ENCODE measurements around the gene WARS2. TPM values are rescaled to one million over a fixed set of nuclear protein-coding genes. Genes with fewer than 3 reads are reported as not detected.

The WARS2 gene
- total RNA-seq, 1 donor = 19.9 TPM

GRCh38 chr1:119002028-119002686 lies 138.3 kb downstream of the WARS2 start:
- peak in 1 of 3 donors; percentile 53 for DNase-seq (ENCODE audit: low read depth in 2 of 3, low spot score in 2 of 3)

GRCh38 chr1:119001181-119002027 lies 139.0 kb downstream of the WARS2 start:
- no peak for DNase-seq (ENCODE audit: low read depth in 2 of 3, low spot score in 2 of 3)

- DNase-seq (ENCODE audit: low read depth in 2 of 3, low spot score in 2 of 3) = no peak
Observed at GRCh38 chr1:119000371-119001180, 139.9 kb downstream of the WARS2 start.

GRCh38 chr1:118999348-119000071 lies 140.9 kb downstream of the WARS2 start:
- DNase-seq (ENCODE audit: low read depth in 2 of 3, low spot score in 2 of 3) = no peak

GRCh38 chr1:118998171-118998570 lies 142.3 kb downstream of the WARS2 start:
- DNase-seq (ENCODE audit: low read depth in 2 of 3, low spot score in 2 of 3) = no peak

- no peak for DNase-seq (ENCODE audit: low read depth in 2 of 3, low spot score in 2 of 3)
Observed at GRCh38 chr1:118997225-118997624, 143.2 kb downstream of the WARS2 start.

GRCh38 chr1:118995312-118996016 lies 145.0 kb downstream of the WARS2 start:
- no peak for DNase-seq (ENCODE audit: low read depth in 2 of 3, low spot score in 2 of 3)

- peak in 1 of 3 donors; percentile 48 for DNase-seq (ENCODE audit: low read depth in 2 of 3, low spot score in 2 of 3)
Observed at GRCh38 chr1:118993700-118994026, 146.8 kb downstream of the WARS2 start.

- no peak for DNase-seq (ENCODE audit: low read depth in 2 of 3, low spot score in 2 of 3)
Observed at GRCh38 chr1:118992868-118993699, 147.4 kb downstream of the WARS2 start.

GRCh38 chr1:118992237-118992825 lies 148.1 kb downstream of the WARS2 start:
- no peak for DNase-seq (ENCODE audit: low read depth in 2 of 3, low spot score in 2 of 3)

- no peak for DNase-seq (ENCODE audit: low read depth in 2 of 3, low spot score in 2 of 3)
Observed at GRCh38 chr1:118991448-118991847, 149.0 kb downstream of the WARS2 start.

GRCh38 chr1:118990513-118991152 lies 149.8 kb downstream of the WARS2 start:
- DNase-seq (ENCODE audit: low read depth in 2 of 3, low spot score in 2 of 3) = no peak

- DNase-seq (ENCODE audit: low read depth in 2 of 3, low spot score in 2 of 3) = peak in 1 of 3 donors; percentile 61
Observed at GRCh38 chr1:118989878-118990378, 150.5 kb downstream of the WARS2 start.

GRCh38 chr1:118989006-118989815 lies 151.2 kb downstream of the WARS2 start:
- DNase-seq (ENCODE audit: low read depth in 2 of 3, low spot score in 2 of 3) = no peak

GRCh38 chr1:118988186-118989005 lies 152.1 kb downstream of the WARS2 start, which contains the start of gene TBX15:
Gene TBX15, minus strand, starts transcription at chr1:118988343. Its CDS starts 548 bp downstream, at chr1:118987795.
- DNase-seq (ENCODE audit: low read depth in 2 of 3, low spot score in 2 of 3) = no peak

- peak in 1 of 3 donors; percentile 50 for DNase-seq (ENCODE audit: low read depth in 2 of 3, low spot score in 2 of 3)
Observed at GRCh38 chr1:118987468-118988185, 152.8 kb downstream of the WARS2 start.

All from hematopoietic multipotent progenitor cell (in vitro differentiated cells).